HUES48 (cell line): ENCODE results near the gene LRRC7.

ENCODE experiments used
- H3K27ac ChIP-seq: one replicate; pipeline ENCODE4 v1.7.0; 2013; ENCODE audit warnings: low read depth, low read length, inconsistent platforms
- H3K27me3 ChIP-seq: 2 replicates; pipeline ENCODE4 v1.6.1; 2013; ENCODE audit warnings: mild to moderate bottlenecking, low read length; ENCODE audit not compliant: control insufficient read depth, insufficient read depth
- H3K36me3 ChIP-seq: 2 replicates; pipeline ENCODE4 v1.6.1; 2013; ENCODE audit warnings: low read length; ENCODE audit not compliant: control insufficient read depth, insufficient read depth
- H3K4me1 ChIP-seq: 2 replicates; pipeline ENCODE4 v1.6.1; 2013; ENCODE audit warnings: mild to moderate bottlenecking, low read length; ENCODE audit not compliant: control insufficient read depth, insufficient read depth
- H3K4me3 ChIP-seq: 2 replicates; pipeline ENCODE4 v1.5.1; 2013; ENCODE audit warnings: mild to moderate bottlenecking, low read depth, low read length
- H3K9ac ChIP-seq: 2 replicates; pipeline ENCODE4 v1.6.1; 2013; ENCODE audit warnings: mild to moderate bottlenecking, low read depth, low read length, moderate library complexity
- H3K9me3 ChIP-seq: 2 replicates; pipeline ENCODE4 v1.6.1; 2013; ENCODE audit warnings: low read length; ENCODE audit not compliant: control insufficient read depth, insufficient read depth

LRRC7 gene

DNA sequence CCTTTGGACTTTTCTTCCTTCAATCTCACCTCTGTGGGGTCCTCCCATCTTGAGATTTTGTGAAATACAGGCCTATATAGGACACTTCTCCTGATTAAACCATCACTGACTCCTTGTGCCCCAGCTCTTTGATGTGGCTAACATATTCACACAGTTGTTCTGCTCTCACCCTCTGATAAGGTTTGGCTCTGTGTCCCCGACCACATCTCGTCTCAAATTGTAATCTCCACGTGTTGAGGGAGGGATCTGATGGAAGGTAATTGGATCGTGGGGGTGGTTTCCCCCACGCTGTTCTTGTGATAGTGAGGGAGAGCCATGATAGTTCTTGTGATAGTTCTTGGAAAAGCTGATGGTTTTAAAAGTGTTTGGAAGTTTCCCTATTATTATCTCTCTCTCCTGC, 19.7 kb downstream of the LRRC7 start:
- no peaks in the 10 kb centered on the region for H3K9me3 ChIP-seq
- no peaks in the 10 kb centered on the region for H3K36me3 ChIP-seq
- no peaks in the 10 kb centered on the region for H3K4me1 ChIP-seq
- H3K9ac ChIP-seq = no peak overlapping the region
- no peak overlapping the region for H3K4me3 ChIP-seq
- H3K27me3 ChIP-seq = no peaks in the 10 kb centered on the region
- H3K27ac ChIP-seq = no peak overlapping the region

DNA sequence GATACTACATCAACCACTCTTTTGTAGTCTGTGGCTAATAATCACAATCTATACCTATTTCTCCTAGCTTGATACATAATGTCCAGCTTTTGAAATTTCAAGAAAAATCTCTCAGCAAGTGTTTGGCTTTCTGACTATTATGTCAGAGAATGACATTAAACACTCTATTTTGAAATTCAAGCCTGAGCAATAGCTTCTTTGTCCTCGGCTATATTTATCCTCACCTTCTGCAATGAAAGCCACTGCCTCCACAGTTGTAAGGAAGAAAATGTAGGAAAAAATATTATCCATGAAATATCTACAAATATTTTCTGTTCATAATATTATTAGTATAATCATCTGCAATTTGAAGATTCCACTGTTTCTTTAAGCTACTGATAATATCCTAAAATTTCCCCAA, 22.1 kb downstream of the LRRC7 start:
- no peaks in the 10 kb centered on the region for H3K4me1 ChIP-seq
- no peaks in the 10 kb centered on the region for H3K36me3 ChIP-seq
- no peak overlapping the region for H3K9ac ChIP-seq
- no peak overlapping the region for H3K27ac ChIP-seq
- no peak overlapping the region for H3K4me3 ChIP-seq
- no peaks in the 10 kb centered on the region for H3K9me3 ChIP-seq
- no peaks in the 10 kb centered on the region for H3K27me3 ChIP-seq

DNA sequence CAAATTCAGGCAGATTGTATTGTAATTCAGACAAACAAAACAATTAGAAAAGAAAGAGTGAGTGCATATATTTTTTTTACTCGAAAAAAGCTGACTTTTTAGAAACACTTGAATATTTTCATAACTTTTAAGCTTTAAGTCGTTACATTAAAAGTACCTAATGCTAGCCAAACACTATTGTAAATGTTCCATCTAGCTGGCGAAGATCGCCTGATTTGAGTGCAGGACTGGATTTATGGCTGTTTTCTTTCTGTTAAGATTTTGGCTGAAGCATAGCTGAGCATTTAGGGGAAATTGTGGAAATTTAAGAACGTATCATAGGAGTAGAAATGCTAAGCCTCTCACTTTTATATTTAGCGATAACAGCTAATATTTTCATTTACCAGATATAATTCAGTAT, 24.6 kb downstream of the LRRC7 start:
- Histone ChIP-seq H3K4me1 (no peaks in the 10 kb centered on the region), H3K4me3 (no peak overlapping the region), H3K36me3 (no peaks in the 10 kb centered on the region), H3K27me3 (no peaks in the 10 kb centered on the region), H3K27ac (no peak overlapping the region), H3K9me3 (no peaks in the 10 kb centered on the region), H3K9ac (no peak overlapping the region)

DNA sequence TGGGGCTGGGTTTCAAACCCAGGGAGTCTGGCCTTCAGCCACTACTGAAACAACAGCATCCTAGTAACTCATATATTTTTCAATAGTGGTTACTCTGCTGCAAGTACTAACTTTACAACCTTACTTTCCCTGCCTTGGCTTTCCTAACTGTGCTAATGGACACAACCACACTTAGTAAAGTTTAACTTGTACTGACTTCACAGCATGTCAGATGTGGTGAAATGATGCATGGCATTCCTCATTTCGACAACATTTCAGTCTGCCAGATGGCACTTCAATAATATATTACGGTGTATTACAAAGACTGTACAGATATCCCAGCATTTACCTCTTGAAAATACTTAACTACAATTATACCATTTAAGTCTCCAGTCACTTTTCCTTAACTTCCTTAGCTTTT, 27.8 kb downstream of the LRRC7 start:
- no peaks in the 10 kb centered on the region for H3K36me3 ChIP-seq
- H3K27me3 ChIP-seq = no peaks in the 10 kb centered on the region
- H3K9ac ChIP-seq = no peak overlapping the region
- H3K4me1 ChIP-seq = no peaks in the 10 kb centered on the region
- no peaks in the 10 kb centered on the region for H3K9me3 ChIP-seq
- H3K27ac ChIP-seq = no peak overlapping the region
- no peak overlapping the region for H3K4me3 ChIP-seq

DNA sequence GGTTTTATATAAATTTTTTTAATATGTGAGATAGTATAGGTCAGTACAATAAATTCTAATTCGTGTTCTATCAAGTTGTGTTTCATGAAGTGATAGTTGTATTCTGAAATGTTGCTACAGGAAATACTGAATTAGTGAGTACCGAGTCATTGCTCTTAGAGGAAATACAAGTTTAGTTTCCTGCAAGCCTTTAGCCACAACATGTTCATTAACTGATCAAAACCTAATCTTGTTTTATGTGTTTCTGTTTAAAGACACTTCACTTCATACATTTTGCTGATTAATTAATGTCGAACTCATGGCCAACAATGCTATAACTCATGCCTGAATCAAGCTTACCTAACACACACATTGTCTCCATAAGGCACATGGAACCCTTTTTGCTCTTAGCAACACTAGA, 43.6 kb downstream of the LRRC7 start:
- H3K4me1 ChIP-seq = no peaks in the 10 kb centered on the region
- no peak overlapping the region for H3K9ac ChIP-seq
- H3K27ac ChIP-seq = no peak overlapping the region
- no peaks in the 10 kb centered on the region for H3K36me3 ChIP-seq
- no peaks in the 10 kb centered on the region for H3K9me3 ChIP-seq
- H3K27me3 ChIP-seq = no peaks in the 10 kb centered on the region
- H3K4me3 ChIP-seq = no peak overlapping the region

DNA sequence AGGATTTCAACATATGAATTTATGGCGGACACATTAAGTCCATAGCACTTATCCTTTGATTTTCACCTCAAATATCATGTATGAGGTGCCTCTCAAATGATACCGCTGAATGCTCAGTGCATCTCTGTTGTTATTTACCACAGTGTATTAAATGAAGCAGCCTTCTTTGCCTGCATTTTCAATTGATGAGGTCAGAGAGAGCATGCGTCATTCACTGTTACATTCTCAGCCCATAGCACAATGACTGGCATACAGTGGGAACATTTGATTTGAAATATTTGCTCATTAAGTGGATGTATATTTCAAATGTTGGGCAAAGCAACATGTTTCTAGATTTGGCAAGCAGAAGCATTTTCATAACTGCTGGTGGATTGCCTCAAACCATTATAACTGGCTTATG, 45.7 kb downstream of the LRRC7 start:
- no peak overlapping the region for H3K9ac ChIP-seq
- no peak overlapping the region for H3K4me3 ChIP-seq
- no peak overlapping the region for H3K27ac ChIP-seq
- H3K36me3 ChIP-seq = no peaks in the 10 kb centered on the region
- H3K4me1 ChIP-seq = no peaks in the 10 kb centered on the region
- H3K27me3 ChIP-seq = no peaks in the 10 kb centered on the region
- no peaks in the 10 kb centered on the region for H3K9me3 ChIP-seq

DNA sequence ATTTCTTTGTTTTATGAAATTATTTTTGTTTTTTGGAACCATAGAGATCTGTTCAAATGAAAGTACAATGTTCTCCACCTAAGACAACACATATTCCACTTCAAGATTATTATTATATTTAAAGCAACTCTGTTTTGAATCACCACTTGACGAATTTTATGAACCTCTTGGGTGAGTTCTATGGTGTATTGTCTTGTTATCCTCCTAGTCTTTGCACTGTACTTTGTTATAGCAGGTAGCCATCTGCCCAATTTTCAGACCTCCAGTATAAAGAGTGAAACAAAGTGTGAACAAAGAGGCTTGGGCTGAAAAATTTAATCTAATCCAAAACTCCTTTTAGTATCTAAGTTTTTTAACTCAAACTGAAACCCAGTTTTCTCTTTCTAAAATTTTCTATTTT, 71.0 kb downstream of the LRRC7 start:
- no peak overlapping the region for H3K4me3 ChIP-seq
- H3K27me3 ChIP-seq = no peaks in the 10 kb centered on the region
- no peaks in the 10 kb centered on the region for H3K36me3 ChIP-seq
- no peaks in the 10 kb centered on the region for H3K9me3 ChIP-seq
- no peaks in the 10 kb centered on the region for H3K4me1 ChIP-seq
- H3K9ac ChIP-seq = no peak overlapping the region
- H3K27ac ChIP-seq = no peak overlapping the region

DNA sequence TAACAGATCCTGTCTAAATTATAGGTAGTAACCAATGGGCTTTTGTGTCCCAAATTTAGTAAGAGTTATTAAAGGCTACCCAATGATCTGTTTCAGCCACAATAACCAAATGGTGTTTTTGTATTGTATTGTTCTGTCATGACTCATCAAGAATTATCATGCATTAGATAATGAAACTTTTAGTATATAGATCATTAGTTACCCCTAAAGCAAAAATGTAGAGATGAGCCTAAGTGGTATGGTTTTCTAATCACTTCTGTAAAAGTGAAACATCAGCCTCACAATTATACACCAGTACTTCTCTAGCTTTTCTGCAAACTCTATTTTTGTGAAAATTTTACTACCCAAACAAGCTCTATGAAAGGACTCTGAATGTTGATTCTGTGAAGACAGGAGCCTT, 71.4 kb downstream of the LRRC7 start:
- Histone ChIP-seq H3K4me1 (no peaks in the 10 kb centered on the region), H3K9me3 (no peaks in the 10 kb centered on the region), H3K4me3 (no peak overlapping the region), H3K27me3 (no peaks in the 10 kb centered on the region), H3K27ac (no peak overlapping the region), H3K36me3 (no peaks in the 10 kb centered on the region), H3K9ac (no peak overlapping the region)

DNA sequence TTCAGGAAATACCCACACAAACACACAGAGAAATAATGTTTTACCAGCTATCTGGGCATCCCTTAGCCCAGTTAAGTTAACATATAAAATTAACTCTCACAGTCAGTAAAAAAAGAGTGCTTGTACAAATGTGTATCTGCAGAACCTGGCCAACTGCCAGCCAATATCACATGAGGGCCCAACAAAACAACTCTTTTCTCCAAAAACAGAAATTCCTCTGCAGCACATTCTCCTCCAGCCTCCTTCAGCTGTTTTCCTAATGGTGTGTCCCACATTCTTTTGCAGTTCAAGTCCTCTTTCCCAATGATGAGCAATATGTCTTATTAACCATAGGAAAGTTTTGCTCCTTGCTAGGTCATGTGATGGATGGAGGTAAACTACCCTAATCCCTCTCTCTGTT, 75.5 kb downstream of the LRRC7 start:
- Histone ChIP-seq H3K9ac (no peak overlapping the region), H3K4me1 (no peaks in the 10 kb centered on the region), H3K9me3 (no peaks in the 10 kb centered on the region), H3K36me3 (no peaks in the 10 kb centered on the region), H3K27me3 (no peaks in the 10 kb centered on the region), H3K4me3 (no peak overlapping the region), H3K27ac (no peak overlapping the region)

DNA sequence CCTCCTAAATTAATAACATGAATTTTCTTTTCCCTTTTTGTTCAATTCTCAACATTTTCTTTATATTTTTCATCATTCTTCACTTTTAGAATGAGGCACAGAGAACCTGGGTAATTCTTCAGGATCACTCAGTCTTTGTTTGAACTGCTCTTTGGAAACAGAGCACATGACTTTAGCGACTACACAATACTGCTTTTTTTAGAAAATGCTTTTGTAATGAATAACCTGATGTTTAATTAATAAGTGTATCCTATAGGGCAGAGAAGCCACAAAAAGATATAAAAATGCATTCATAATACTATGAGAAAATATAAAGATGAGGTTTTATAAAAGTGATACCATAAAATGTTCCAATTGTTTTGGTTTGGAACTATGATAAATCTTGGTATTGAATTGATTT, 77.8 kb downstream of the LRRC7 start:
- no peaks in the 10 kb centered on the region for H3K36me3 ChIP-seq
- H3K27ac ChIP-seq = no peak overlapping the region
- no peaks in the 10 kb centered on the region for H3K9me3 ChIP-seq
- no peak overlapping the region for H3K9ac ChIP-seq
- no peaks in the 10 kb centered on the region for H3K4me1 ChIP-seq
- no peak overlapping the region for H3K4me3 ChIP-seq
- H3K27me3 ChIP-seq = no peaks in the 10 kb centered on the region

DNA sequence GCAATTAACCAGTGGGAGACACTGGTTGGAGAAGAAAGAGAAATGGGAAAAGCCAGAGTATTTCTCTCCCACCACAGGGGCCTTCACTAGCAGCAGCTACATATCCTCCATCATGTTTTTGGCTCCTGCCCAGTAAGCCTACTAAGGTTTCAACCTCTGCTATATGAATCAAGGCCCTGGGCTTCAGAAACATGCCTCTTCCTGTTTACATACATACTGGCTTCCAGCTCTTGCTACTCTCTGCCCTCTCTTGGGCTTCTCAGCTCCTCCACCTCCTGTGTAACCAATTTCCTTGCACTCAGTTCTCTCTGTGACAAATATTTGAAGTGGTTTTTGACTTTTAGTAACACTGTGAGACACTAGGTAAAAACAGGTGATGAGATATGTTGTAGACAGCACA, 80.8 kb downstream of the LRRC7 start:
- no peak overlapping the region for H3K9ac ChIP-seq

DNA sequence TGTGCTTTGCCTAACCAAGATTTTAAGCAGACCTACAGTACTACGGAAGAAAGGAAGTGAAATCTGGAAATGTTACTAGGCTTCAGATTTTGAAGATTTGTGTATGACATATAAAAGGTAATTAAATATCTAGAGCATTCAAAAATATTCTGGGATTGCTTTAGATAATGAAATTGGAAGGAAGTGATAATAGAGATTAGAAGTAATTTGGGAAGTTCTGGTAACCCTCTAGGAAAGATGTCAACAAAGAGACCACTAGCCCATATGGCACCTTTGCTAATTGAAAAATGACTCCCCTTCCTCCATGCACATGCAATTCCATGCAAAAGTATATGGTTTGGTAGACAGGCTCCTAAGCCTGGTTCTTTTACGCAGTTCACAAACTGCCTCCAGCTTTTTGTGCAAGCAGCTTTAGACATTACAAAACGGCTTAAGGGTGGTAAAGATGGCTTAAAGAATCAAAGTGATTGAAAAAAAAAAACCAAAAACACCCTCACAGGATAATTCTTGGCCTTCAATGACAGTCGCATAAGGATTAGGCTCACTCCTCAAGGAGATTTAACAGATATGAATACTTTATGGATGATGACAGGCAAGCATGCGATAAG, 81.8 kb downstream of the LRRC7 start:
- Histone ChIP-seq H3K27ac (no peak overlapping the region), H3K4me3 (no peak overlapping the region), H3K9ac (no peak overlapping the region), H3K4me1 (no peaks in the 10 kb centered on the region), H3K9me3 (no peaks in the 10 kb centered on the region), H3K36me3 (no peaks in the 10 kb centered on the region), H3K27me3 (no peaks in the 10 kb centered on the region)

More for the DNA sequence above, 80.8 kb downstream of the LRRC7 start:
- H3K27ac ChIP-seq = no peak overlapping the region
- H3K27me3 ChIP-seq = no peaks in the 10 kb centered on the region
- H3K36me3 ChIP-seq = no peaks in the 10 kb centered on the region
- H3K4me3 ChIP-seq = no peak overlapping the region
- no peaks in the 10 kb centered on the region for H3K9me3 ChIP-seq
- H3K4me1 ChIP-seq = no peaks in the 10 kb centered on the region
